Measurements from ENCODE around the gene TXK. TPM values are rescaled to one million over a fixed set of nuclear protein-coding genes. Genes with fewer than 3 reads are reported as not detected.

Gene TXK
- total RNA-seq, 1 experiment from 2014 or later: 2.5 TPM

DNA sequence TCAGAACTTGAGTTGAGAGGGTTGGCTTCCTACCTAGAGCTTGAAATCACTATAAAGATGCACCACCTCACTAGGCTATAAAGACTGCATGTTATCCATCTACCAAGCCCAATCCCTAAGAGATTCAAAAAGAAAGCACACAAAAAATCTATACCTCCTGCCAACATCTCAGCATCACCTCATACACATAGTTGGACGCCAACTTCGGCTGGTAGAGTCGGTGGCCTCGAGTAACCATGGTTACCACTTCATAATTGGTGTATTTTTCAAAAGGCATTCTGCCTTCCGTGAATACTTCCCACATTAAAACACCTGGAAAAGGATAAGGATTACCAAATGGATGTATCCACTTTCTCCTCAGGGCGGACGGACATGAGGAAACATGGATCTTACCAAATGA is 4.5 kb upstream of the TXK start:
- DNase-seq (ENCODE audit: extremely low read depth, low read depth): no peak

DNA sequence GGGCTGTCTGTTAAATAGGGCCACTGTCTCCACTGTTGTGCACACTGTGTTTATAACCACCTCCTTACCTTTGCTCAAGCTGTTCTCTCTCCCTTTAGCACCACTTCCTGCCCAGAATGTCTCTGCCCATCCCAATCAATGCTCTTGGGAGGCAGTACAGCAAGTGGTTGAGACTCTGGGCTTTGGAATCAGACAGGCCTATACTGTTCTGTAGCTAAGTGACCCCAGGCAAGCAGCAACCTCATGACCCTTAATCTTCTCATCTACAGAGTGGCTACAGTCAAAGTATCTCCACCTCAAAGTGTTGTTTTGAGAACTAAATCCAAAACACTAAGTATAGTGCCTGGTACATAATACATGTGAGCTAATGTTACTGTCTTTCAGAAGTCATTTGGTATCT is 3.8 kb upstream of the TXK start:
- DNase-seq (ENCODE audit: extremely low read depth, low read depth): no peak

DNA sequence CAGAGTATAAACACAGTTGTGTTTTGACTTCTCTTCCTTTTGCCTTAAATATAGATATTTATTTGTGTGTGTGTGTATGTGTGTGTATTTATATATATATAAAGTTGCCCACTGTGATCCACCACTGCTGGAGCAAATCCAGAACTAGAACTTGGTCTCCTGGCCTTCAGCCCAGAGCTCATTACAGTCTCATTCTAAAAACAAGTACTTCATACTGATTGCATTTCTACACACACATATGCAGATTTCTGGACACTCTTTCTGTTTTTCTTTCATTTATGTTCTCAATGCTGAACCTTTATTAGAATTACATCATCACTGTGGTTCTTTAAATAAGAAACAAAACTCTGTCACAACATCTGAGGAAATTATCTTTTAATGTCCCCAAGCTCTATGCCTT is 381 bp downstream of the TXK start:
- DNase-seq (ENCODE audit: extremely low read depth, low read depth): no peak

DNA sequence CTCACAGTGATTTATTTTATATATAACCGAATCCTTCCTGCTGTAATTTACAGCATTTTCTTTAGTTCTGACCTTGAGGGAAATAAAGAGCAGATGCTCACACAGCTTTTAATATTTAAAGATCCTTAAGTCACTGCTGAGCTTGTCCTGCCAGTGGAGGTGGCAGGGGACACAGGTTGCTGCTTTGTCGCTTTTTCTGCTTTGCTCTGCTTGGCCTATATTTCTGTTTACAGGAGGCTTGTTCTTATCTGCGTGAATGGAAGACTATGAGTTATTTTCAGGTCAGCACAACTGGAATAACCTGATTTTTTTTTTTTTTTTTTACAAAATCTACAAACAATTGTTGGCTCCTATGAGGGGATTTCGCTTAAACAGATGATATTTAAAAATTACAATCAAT is 2.3 kb downstream of the TXK start:
- no peak for DNase-seq (ENCODE audit: extremely low read depth, low read depth)

DNA sequence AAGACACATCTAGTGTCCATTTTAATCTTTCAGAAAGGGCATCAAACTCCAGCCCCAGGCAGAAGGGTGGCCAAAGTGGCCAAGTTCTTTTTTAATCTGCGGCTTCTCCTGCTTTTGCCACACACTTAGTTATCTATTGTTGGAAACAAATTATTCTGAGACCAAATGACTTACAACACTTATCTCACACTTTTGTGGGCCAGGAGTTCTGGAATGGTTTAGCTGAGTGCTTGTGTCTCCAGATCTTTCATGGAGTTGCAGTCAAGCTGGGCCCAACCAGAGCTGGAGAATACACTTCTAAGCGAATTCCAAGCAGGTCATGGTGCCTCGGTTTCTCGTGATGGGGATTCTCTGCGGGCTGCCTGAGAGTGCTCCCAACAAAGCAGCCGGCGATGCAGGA is 4.0 kb downstream of the TXK start:
- no peak for DNase-seq (ENCODE audit: extremely low read depth, low read depth)

DNA sequence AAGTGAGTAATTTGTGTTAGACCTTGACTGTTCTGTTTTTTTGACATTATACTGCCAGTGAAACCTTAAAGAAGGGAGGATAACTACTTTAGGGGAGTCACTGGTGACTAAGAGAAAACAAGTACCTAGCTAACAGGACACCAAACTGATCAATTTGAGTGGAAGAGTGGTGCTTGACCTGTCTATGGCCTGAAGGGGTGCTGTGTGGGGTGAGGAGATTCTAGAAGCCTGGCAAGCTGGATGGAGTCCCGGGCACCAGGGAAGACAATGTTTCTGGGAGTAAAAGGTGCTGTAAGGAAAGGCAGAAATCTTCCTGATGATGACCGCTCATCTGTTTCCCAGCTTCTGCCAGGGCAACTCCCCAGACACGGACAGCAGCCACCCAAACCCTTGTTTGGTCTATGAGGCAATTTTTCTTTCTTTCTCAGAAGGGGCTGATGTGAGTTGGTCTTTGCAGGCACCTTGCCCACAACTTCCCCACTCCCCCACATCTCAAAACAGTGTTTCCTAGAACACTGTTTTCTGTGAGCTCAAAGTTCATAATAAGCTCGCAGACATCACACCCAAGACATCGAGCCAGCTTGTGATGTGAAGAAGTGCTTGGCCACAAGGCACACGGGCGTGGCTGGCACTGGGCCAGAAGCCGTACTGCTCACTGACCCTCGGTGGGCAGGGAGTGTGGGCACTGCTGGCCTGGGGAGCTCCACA is 4.6 kb downstream of the TXK start:
- no peak for DNase-seq (ENCODE audit: extremely low read depth, low read depth)

DNA sequence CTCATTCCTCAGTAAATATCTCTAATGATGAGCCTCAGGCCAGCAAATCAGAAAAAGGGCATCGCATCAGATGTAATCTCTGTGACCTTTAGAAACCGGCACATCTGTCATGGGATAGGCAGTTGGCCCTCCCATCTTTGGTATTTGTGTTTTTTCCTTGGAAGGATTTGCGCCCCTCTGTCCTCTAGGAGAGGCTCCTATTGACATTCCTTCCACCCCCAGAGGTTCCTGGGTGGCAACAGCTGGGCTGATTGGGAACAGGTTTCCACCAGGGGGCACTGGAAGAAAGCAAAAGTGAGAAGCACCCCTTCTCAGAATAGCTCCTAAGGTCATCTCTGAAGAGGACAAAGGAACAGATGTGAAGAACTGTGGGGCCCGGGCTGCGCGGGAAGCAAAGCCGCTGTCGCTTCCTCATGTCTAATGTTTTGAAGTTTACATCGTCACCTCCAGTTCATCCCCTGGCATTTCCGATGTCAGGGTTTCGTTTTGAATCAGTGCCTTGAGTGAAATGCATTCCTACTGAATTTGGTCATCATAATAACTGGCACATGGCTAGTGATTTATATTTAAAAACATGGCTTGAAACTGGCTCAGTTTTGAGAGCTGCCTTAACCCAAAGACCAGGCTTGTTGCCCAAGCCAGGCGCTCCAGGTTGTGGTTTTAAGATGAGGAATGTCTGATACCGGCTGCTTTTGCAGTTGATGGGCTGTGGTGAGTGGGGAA is 6.2 kb downstream of the TXK start:
- DNase-seq (ENCODE audit: extremely low read depth, low read depth): peak; percentile 56

DNA sequence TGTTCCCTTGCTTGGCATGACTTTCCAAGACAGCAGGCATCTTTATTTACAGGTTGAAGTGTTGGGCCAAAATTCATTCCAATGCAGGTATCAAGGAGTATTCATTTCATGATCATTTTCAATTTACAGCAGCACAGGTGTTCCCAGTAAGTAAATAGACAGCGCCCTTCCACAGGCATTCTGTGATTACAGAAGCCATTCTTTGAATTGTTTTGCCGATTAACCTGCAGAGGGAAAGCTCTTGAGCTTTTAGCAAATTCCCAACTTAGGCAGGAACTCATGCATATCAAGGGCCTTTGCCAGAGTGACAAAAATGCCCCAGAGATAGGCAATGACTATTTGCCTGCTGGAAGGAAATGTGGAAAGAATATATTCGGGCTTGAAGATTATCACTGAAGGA is 6.8 kb downstream of the TXK start:
- no peak for DNase-seq (ENCODE audit: extremely low read depth, low read depth)

DNA sequence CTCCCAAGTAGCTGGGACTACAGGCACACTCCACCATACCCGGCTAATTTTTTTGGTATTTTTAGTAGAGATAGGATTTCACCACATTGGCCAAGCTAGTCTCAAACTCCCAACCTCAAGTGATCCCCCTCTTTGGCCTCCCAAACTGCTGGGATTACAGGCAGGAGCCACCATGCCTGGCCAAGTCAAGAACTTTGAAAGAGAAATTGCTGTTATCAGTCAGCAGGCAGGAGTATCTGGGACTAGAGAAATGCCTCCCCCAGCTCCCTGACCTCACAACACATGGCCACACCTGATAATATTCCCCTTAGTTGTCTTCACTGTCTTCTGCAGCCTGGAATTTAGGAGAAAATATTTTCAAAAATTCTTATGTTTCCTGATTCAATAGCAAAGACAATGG is 7.4 kb downstream of the TXK start:
- no peak for DNase-seq (ENCODE audit: extremely low read depth, low read depth)

DNA sequence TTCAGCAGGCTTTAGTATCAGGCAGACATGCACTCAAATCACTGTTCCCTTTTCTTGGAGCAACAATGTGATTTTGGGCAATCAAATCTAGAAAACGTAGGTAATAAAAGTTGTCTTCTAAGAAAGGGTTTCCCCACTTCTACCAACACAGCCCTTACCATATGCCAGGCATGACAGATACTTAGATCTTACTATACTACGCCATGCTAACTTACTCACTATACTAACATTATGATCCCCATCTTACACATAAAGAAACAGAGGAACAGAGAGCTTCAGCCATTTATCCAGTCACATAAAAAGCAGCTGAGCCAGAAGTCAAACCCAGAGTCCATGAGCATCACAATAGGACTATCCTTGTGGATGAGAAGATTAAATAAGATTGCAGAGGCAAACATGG is 9.2 kb downstream of the TXK start:
- no peak for DNase-seq (ENCODE audit: extremely low read depth, low read depth)

DNA sequence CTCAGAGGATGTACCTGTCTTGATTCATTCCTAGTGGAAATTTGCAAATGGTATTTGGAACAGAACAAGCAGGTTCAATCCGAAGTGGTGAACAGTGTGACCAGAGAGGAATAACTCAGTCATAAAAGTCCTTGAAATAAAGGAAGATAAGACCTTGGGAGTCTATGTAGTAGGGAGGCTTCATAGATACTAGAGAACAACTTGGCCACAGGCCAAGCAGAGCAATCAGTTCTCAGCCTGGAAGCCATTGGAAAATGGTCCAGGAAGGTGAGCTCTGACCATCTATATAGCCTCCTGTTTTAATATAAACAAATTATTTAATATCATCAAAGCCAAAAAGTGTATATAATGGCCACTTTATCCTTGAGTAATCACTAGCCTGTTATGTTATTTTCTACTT is 11.3 kb downstream of the TXK start:
- no peak for DNase-seq (ENCODE audit: extremely low read depth, low read depth)

DNA sequence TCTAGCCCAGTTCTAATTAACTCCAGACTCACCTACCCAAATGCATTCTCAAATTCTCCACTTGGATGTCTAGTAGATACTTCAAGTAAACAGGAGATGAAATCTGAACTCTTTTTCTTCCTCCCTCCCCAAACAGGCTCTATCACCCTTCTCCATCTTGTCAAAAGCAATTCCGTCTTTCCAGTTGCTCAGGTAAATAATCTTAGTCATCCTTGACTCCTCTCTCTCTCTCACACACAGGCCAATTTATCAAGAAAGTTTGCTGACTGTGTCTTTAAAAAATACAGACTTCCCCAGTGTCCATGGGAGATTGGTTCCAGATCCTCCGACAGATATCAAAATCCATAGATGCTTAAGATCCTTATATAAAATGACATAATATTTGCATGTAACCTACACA is 12.9 kb downstream of the TXK start:
- DNase-seq (ENCODE audit: extremely low read depth, low read depth): no peak

DNA sequence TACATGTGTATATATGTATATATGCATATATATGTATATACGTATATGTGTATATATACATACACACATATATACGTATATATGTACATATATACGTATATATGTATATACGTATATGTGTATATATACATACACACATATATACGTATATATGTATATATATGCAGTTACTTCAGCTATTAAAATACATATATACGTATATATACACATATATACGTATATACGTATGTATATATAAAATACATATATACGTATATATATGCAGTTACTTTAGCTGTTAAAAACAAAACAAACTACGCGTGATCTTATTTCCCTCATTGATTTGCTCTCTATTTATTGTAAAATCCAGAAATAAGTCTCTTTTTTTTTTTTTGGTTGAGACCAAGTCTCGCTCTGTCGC is 13.9 kb downstream of the TXK start:
- no peak for DNase-seq (ENCODE audit: extremely low read depth, low read depth)

DNA sequence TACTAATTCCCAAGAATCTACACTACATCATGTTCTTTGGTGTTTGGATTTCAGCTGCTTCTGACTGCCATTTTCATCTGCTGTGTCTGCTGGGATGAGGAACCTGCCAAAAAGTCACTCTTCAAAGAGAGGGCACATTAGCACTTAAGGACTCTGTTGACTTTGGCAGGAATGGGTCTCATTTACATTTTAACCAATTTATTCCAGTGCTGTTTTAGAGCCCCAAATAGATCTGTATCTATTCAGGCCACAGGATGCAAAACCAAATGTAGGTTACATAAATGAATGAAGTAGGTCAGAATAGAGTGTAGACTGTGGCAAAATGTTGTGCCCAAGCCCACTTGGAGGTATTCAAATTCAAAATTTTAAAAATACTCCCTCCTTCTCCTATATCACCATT is 14.4 kb downstream of the TXK start:
- no peak for DNase-seq (ENCODE audit: extremely low read depth, low read depth)

DNA sequence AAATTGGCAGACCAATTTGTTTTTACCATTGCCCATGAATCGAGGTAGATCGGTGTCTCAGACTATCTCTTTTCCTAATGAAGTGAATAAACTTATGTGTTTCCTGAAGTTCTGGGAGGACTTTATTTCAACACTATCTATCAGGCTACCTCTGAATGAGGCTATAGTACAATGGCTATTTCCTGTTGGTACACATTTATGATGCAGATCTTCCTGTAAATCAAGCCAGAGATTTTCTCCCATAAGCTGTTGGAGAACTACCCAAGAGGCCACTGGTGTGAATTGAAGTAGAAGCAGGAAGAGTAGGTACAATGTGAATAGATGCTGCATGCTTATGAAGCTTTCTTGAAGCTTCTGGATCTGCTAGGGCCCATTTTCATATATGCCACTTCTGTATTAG is 16.0 kb downstream of the TXK start:
- no peak for DNase-seq (ENCODE audit: extremely low read depth, low read depth)

DNA sequence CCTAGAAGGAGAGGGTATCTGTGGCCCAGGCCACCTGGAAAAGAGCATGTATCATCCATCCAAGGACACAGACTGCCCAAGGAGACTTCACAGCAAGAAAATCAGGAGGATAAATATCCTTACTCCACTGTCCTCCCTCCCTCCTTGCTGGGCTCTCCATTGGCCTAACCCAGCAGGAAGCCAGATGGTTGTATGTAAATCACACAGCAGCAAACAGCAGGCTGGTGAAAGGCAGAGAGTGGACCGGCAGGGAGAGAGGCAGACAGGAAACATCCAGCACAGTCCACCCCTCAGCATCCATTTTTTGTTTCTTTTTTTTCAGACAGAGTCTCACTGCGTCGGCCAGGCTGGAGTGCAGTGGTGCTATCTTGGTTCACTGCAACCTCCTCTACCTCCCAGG is 17.5 kb downstream of the TXK start:
- no peak for DNase-seq (ENCODE audit: extremely low read depth, low read depth)

DNA sequence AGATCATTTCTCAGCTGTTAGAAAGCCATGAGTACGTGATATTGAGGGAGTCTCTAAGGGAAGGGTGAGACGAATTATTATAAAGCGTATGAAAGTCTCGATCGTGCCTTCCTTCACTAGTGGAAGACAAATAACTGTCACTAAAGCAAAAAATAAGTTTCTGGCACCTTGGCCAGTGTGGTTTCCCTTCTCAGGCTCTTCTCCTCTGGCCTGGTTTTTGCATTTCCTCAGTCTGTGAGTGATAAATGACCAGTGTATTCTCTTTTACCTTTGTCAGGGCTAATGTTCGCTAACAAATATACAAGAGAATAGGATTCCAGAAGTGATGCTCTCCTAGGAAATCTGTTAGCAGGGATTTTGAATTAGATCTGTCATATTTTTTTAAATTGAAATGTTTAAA is 19.6 kb downstream of the TXK start:
- no peak for DNase-seq (ENCODE audit: extremely low read depth, low read depth)

DNA sequence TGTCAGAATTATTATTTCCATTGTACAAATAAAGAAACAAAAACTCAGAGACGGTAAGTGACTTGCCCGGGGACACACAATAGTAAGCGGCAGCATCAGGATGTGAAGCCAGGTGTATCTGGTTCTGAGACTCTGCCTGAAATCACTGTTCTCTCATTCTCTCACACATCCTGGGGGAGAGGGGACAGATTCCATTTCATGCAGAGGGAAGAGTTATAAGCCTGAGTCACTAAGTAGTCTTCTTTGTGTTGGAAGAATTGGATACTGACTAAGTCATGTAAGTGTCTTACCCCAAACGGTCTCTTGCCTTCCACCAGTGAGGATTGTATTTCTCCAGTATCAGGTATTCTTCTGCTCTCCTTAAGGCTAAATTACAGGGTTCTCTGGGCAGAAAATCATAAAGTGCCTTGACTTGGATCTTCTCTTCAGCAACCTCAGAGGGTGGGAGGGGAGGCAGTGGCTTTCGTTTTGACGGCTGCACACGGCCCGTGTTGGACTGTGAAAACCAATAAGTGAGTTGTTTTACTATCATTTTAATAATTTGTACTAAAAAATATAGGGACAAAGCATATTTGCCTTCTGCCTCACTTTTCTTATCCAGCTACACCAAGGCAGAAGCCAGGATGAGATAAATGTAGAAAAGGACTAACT is 21.9 kb downstream of the TXK start:
- DNase-seq (ENCODE audit: extremely low read depth, low read depth): no peak

DNA sequence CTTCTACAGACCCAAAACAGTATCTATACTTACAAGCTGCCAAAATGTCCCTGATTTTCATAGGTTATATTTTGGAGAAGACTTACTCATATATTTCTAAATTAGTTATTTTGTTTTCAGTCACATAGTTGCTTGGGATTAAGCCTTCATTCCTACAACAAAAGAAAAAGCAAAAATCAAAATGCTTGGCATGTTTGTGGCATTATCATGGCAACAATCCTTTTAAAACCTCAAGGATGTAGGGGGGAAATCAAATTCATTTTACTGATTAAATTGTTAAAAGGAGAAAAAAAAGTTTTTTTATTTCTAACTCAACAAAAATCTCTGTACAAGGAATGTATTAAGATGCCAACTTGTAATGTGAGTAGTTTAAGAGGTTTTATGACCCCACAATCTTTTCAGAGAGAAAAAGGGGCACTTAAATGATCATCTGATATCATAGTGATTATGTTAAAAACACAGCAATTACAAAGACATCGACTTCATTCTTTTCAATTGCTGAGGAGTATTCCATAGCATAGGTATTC is 23.5 kb downstream of the TXK start:
- DNase-seq (ENCODE audit: extremely low read depth, low read depth): no peak

DNA sequence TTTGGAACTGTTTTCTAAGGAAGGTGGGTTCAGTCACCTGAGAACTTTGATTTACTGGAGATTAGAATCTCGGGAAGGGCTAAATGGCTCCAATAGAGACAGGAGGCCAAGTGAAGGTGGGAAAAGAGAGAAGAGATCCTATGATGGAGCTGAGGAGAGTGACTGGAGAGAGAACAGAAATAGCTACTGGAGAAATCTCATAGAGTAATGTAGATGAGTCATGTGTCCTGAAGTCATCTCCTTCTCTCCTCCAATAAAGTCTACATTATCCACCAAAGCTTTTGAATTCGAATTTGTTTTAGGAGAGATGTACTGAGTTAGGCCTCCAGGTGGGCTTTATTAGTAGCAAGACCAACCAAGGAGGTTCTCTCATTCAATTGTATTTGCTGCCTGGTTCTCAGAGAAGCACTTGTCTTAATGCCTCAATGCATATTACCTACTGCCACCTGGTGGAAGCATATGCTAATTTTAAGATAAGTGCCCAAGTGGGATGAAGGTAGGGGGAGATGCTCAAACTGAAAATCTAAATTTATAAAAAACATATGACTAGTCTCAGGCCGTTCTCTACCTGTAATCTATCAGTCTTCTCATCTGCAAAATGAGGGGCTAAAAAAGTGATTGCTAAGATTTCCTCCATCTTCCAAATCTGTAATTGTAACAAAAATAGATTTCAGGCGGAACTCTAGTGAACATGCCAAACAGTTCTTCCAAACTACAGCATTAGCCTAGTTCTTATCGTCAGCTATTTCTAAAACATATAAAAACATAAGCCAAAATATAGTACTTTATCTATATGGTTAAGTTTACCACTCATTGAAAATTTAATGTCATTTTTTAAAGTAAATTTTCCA is 24.4 kb downstream of the TXK start:
- peak; percentile 54 for DNase-seq (ENCODE audit: extremely low read depth, low read depth)

All from NCI-H460 (cell line).